ENCODE measurements around the gene TRIM24. TPM values are rescaled to one million over a fixed set of nuclear protein-coding genes. Genes with fewer than 3 reads are reported as not detected.
"Not testable (repeated sequence)": the region's sequence is repeated elsewhere in the genome, so short reads cannot be mapped to it uniquely, and the experiment has no call there.

TRIM24 gene
- polyA plus RNA-seq, 6 donors from 2014 or later, result 4.8 to 10.3 (median 6.3) TPM

DNA sequence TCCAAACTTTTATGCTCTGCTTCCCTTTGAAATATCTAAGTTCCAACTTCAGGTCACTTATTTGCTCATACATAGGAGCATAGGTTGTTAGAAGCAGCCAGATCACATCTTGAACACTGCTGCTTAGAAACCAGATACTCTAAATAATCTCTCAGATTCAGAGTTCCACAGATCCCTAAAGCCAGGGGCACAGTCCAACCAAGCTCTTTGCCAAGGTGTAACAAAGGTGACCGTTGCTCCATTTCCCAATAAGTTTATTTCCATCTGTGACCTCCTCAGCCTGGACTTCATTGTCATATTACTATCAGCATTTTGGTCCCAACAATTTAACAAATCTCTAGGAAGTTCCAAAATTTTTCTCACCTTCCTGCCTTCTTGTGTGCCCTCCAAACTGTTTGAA, 52.8 kb downstream of the TRIM24 start:
- peaks cover 20 to 30% of the 10 kb centered on the region in 2 donors for H3K36me3 Mint-ChIP-seq
- H3K4me1 Mint-ChIP-seq, result peaks cover 18 to 29% (median 21%) of the 10 kb centered on the region in 3 donors
- peak overlapping the region in 1 of 6 donors; percentile 33 for H3K27ac Mint-ChIP-seq
- ATAC-seq (ENCODE audit: low read depth in 2 of 2), result no peak
- DNase-seq, result no peak
- H3K4me3 Mint-ChIP-seq, result no peak overlapping the region
- H3K9me3 Mint-ChIP-seq, result peaks cover 0 to 17% (median 4%) of the 10 kb centered on the region in 7 donors
- no peaks in the 10 kb centered on the region for H3K27me3 Mint-ChIP-seq

DNA sequence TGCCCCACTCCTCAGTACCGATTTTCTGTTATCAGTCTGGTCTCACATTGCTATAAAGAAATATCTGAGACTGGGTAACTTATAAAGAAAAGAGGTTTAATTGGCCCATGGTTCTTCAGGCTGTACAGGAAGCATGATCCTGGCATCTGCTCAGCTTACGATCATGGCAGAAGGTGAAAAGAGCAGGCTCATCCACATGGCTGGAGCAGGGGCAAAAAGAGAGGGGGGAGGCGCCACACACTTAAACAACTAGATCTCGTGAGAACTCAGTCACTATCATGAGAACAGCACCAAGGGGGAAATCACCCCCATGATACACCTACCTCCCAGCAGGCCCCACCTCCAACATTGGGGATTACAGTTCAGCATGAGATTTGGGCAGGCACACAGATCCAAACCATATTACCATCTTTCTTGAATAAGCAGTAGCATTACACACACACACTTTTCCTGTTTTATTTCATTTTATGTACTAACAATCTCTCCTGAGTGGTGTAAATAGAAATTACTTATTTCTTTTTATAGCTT, 53.3 kb downstream of the TRIM24 start:
- no peak for DNase-seq
- Mint-ChIP-seq H3K4me3 (no peak overlapping the region), H3K27ac (peak overlapping the region in 3 of 6 donors; percentile 4 to 33 (median 6)), H3K27me3 (no peaks in the 10 kb centered on the region), H3K9me3 (peaks cover 0 to 17% (median 4%) of the 10 kb centered on the region in 7 donors), H3K4me1 (peaks cover 16 to 29% (median 21%) of the 10 kb centered on the region in 3 donors), H3K36me3 (peaks cover 17 to 27% of the 10 kb centered on the region in 2 donors)
- ATAC-seq (ENCODE audit: low read depth in 2 of 2), result no peak

DNA sequence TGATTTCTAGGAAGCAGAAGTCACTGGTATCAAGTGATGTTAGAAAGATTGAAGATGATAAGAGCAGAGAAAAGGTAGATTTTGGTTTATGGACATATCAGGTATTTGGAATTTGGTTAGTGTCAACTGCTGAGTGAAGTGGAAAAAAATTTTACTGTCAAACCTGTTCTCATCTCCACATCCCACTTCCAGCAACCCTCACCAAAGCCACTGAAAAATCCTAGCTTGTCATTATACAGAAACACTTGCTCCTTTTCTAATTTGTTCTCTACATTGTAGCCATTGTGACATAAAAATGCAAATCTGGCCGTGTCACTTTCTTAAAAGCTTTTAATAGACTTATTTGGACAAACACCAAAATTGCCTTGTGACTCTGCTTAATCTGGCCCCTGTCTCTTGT, 54.0 kb downstream of the TRIM24 start:
- Mint-ChIP-seq H3K27ac (peak overlapping the region in 5 of 6 donors; percentile 0 to 76 (median 12)), H3K36me3 (peaks cover 19 to 29% of the 10 kb centered on the region in 2 donors), H3K4me3 (no peak overlapping the region), H3K9me3 (peaks cover 0 to 17% (median 5%) of the 10 kb centered on the region in 7 donors), H3K27me3 (no peaks in the 10 kb centered on the region), H3K4me1 (peaks cover 13 to 33% (median 20%) of the 10 kb centered on the region in 3 donors)
- ATAC-seq (ENCODE audit: low read depth in 2 of 2), result no peak
- no peak for DNase-seq

GRCh38 chr7:138515001-138515528, 55.0 kb downstream of the TRIM24 start:
- H3K27ac Mint-ChIP-seq, result peak overlapping the region in 2 of 6 donors; percentile 17 to 69
- H3K9me3 Mint-ChIP-seq, result peaks cover 0 to 17% (median 5%) of the 10 kb centered on the region in 7 donors
- H3K27me3 Mint-ChIP-seq, result no peaks in the 10 kb centered on the region
- DNase-seq, result no peak
- peaks cover 25 to 39% of the 10 kb centered on the region in 2 donors for H3K36me3 Mint-ChIP-seq
- H3K4me1 Mint-ChIP-seq, result peaks cover 8 to 29% (median 18%) of the 10 kb centered on the region in 3 donors
- ATAC-seq (ENCODE audit: low read depth in 2 of 2), result peak; percentile 56 to 68
- H3K4me3 Mint-ChIP-seq, result no peak overlapping the region

- Mint-ChIP-seq H3K4me3 (no peak overlapping the region), H3K27me3 (no peaks in the 10 kb centered on the region), H3K9me3 (peaks cover 5 to 31% (median 14%) of the 10 kb centered on the region in 7 donors), H3K27ac (no peak overlapping the region), H3K36me3 (peaks cover 34 to 40% of the 10 kb centered on the region in 2 donors), H3K4me1 (peaks cover 8 to 16% (median 15%) of the 10 kb centered on the region in 3 donors)
- DNase-seq (no peak), ATAC-seq (ENCODE audit: low read depth in 2 of 2) (no peak)
Measured at GRCh38 chr7:138519061-138519798, 59.2 kb downstream of the TRIM24 start.

DNA sequence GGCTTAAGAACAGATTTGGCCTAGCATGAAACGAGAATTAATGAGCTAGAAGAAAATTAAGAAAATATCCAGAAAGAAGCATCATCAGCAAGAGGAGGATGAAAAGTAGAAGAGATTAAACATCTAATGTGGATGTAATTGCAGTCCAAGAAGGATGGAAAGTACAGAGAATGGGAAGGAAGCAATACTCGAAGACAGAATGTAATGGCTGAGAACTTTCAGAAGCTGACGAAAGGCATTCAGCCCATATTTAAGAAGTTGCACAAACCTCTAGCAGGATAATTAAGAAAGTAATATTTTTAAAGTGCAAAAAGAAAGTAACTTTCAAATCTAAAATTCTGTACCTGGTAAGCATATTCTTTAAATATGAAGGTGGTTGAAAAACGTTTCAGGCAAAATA, 60.7 kb downstream of the TRIM24 start:
- Mint-ChIP-seq H3K9me3 (peaks cover 6 to 40% (median 22%) of the 10 kb centered on the region in 7 donors), H3K27me3 (no peaks in the 10 kb centered on the region), H3K4me3 (no peak overlapping the region), H3K27ac (peak overlapping the region in 1 of 6 donors; percentile 15), H3K36me3 (peaks cover 38 to 48% of the 10 kb centered on the region in 2 donors), H3K4me1 (peaks cover 0 to 5% (median 0%) of the 10 kb centered on the region in 3 donors)
- no peak for DNase-seq
- no peak for ATAC-seq (ENCODE audit: low read depth in 2 of 2)

DNA sequence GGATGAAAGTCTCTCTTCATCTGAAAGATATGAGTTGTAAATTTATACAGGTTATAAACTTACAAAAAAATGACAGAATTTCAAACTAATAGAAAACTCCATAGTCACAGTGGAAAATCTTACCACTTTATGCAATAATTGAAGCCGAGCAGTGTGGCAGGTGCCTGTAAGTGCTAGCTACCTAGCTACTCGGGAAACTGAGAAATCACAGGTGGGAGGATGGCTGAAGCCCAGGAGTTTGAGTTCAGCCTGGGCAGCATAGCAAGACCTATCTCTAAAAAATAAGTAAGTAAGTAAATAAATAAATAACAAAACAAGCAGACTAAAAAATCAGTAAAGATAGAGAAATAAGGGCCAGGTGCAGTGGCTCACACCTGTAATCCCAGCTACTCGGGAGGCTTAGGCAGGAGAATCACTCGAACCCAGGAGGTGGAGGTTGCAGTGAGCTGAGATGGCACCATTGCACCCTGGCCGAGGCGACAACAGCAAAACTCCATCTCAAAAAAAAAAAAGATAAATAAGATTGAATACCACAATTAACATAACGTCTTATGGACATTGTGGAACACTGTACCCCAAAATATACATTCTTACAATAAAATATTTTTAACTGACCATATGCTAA, 61.9 kb downstream of the TRIM24 start:
- no peak for DNase-seq
- Mint-ChIP-seq H3K4me1 (peaks cover 0 to 5% (median 0%) of the 10 kb centered on the region in 3 donors), H3K27ac (peak overlapping the region in 1 of 6 donors; percentile 22), H3K36me3 (peaks cover 47 to 51% of the 10 kb centered on the region in 2 donors), H3K4me3 (peak overlapping the region in 1 of 8 donors; percentile 40), H3K9me3 (peaks cover 11 to 52% (median 33%) of the 10 kb centered on the region in 7 donors), H3K27me3 (no peaks in the 10 kb centered on the region)
- no peak for ATAC-seq (ENCODE audit: low read depth in 2 of 2)

- Mint-ChIP-seq H3K27ac (no peak overlapping the region), H3K4me1 (no peaks in the 10 kb centered on the region), H3K9me3 (peaks cover 14 to 74% (median 50%) of the 10 kb centered on the region in 7 donors), H3K36me3 (peaks cover 45 to 59% of the 10 kb centered on the region in 2 donors), H3K4me3 (no peak overlapping the region), H3K27me3 (no peaks in the 10 kb centered on the region)
- no peak for DNase-seq
- ATAC-seq (ENCODE audit: low read depth in 2 of 2), result no peak
Measured at GRCh38 chr7:138524259-138524658, 64.2 kb downstream of the TRIM24 start.

GRCh38 chr7:138525757-138526156, 65.7 kb downstream of the TRIM24 start:
- no peak overlapping the region for H3K4me3 Mint-ChIP-seq
- DNase-seq (no peak), ATAC-seq (ENCODE audit: low read depth in 2 of 2) (no peak)
- no peak overlapping the region for H3K27ac Mint-ChIP-seq
- no peaks in the 10 kb centered on the region for H3K4me1 Mint-ChIP-seq
- H3K36me3 Mint-ChIP-seq, result peaks cover 30 to 58% of the 10 kb centered on the region in 2 donors
- H3K9me3 Mint-ChIP-seq, result peaks cover 12 to 78% (median 53%) of the 10 kb centered on the region in 7 donors
- H3K27me3 Mint-ChIP-seq, result no peaks in the 10 kb centered on the region

GRCh38 chr7:138527746-138528223, 67.7 kb downstream of the TRIM24 start:
- DNase-seq, result no peak
- peaks cover 21 to 45% of the 10 kb centered on the region in 2 donors for H3K36me3 Mint-ChIP-seq
- H3K27ac Mint-ChIP-seq, result peak overlapping the region in 2 of 6 donors; percentile 53 to 60
- no peak for ATAC-seq (ENCODE audit: low read depth in 2 of 2)
- peaks cover 0 to 4% (median 0%) of the 10 kb centered on the region in 3 donors for H3K4me1 Mint-ChIP-seq
- no peaks in the 10 kb centered on the region for H3K27me3 Mint-ChIP-seq
- peaks cover 11 to 71% (median 58%) of the 10 kb centered on the region in 7 donors for H3K9me3 Mint-ChIP-seq
- H3K4me3 Mint-ChIP-seq, result no peak overlapping the region

DNA sequence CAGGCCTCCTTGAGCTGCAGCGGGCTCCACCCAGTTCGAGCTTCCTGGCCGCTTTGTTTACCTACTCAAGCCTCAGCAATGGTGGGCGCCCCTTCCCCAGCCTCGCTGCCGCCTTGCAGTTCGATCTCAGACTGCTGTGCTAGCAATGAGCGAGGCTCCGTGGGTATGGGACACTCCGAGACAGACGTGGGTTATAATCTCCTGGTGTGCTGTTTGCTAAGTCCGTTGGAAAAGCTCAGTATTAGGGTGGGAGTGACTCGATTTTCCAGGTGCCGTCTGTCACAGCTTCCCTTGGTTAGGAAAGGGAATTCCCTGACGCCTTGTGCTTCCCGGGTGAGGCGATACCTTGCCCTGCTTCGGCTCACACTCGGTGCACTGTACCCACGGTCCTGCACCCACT, 76.8 kb downstream of the TRIM24 start:
- not testable (repeated sequence) for H3K4me3 Mint-ChIP-seq; ATAC-seq (ENCODE audit: low read depth in 2 of 2); DNase-seq; H3K27ac Mint-ChIP-seq; H3K27me3 Mint-ChIP-seq; H3K4me1 Mint-ChIP-seq
- peaks cover 8 to 29% (median 26%) of the 10 kb centered on the region in 7 donors for H3K9me3 Mint-ChIP-seq
- peaks cover 46 to 54% of the 10 kb centered on the region in 2 donors for H3K36me3 Mint-ChIP-seq

- ATAC-seq (ENCODE audit: low read depth in 2 of 2) (no peak), DNase-seq (no peak)
- H3K36me3 Mint-ChIP-seq, result peaks cover 53 to 55% of the 10 kb centered on the region in 2 donors
- no peak overlapping the region for H3K27ac Mint-ChIP-seq
- H3K27me3 Mint-ChIP-seq, result no peaks in the 10 kb centered on the region
- H3K9me3 Mint-ChIP-seq, result peaks cover 7 to 21% (median 16%) of the 10 kb centered on the region in 7 donors
- H3K4me3 Mint-ChIP-seq, result no peak overlapping the region
- H3K4me1 Mint-ChIP-seq, result peaks cover 0 to 4% (median 3%) of the 10 kb centered on the region in 3 donors
Measured at GRCh38 chr7:138538518-138538917, 78.5 kb downstream of the TRIM24 start.

DNA sequence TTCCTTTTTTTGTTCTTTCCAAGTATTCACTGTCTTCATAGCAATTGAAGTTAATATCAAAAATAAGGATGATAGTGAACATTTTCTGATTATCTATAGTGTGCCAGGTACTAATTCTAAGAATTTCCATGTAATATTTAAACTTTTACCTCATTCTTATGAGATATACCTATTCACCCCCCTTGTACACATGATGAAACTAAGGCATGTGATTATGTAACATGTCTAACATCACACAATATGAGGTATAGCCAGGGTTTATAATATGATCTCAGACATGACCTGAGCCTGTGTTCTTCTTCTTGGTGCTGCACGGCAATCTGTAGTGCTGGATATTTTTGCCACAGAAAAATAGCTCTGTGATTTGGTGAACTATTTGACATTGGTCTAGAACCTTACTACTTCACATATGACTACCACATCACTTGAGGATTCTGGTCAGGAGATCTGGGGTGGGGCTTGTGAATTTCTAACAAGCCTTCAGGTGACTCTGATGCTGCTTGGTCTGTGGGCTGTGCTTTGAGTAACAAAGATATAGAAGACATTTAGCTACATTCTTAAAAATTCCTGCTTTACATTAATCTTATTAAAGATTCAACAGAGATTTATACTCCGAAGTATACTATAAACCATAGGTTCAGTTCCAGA, 79.1 kb downstream of the TRIM24 start:
- peaks cover 52 to 55% of the 10 kb centered on the region in 2 donors for H3K36me3 Mint-ChIP-seq
- no peak for DNase-seq
- H3K27me3 Mint-ChIP-seq, result no peaks in the 10 kb centered on the region
- no peak overlapping the region for H3K4me3 Mint-ChIP-seq
- H3K27ac Mint-ChIP-seq, result no peak overlapping the region
- peaks cover 0 to 4% (median 3%) of the 10 kb centered on the region in 3 donors for H3K4me1 Mint-ChIP-seq
- H3K9me3 Mint-ChIP-seq, result peaks cover 8 to 17% (median 15%) of the 10 kb centered on the region in 7 donors
- no peak for ATAC-seq (ENCODE audit: low read depth in 2 of 2)
